Tibial nerve (tissue), 4 donors: ENCODE results near the gene PPA2. TPM values are rescaled to one million over a fixed set of nuclear protein-coding genes. Genes with fewer than 3 reads are reported as not detected.

Source experiments
- DNase-seq, 2 donors: peaks; one replicate each; pipeline ENCODE4 v3.0.0-alpha.2; 2019; ENCODE audit warnings: low spot score in 2 of 2
- H3K27ac ChIP-seq, 4 donors: fragments of 200-600 bp; sonication (generic) in 3 of 4; one replicate each; pipeline ENCODE4 v1.5.1; 2017 to 2019; ENCODE audit warnings: mild to moderate bottlenecking in 1 of 4
- H3K27me3 ChIP-seq, 2 donors: fragments of 200-600 bp; sonication (generic) in 1 of 2; one replicate each; pipeline versions ENCODE4 v1.5.1 to v1.6.0; 2017 to 2019
- H3K36me3 ChIP-seq, 3 donors: fragments of 200-600 bp; sonication (generic); one replicate each; pipeline ENCODE4 v1.5.1; 2018 to 2019
- H3K4me1 ChIP-seq, 4 donors: fragments of 200-600 bp; sonication (generic) in 3 of 4; one replicate each; pipeline ENCODE4 v1.5.1; 2017 to 2019
- H3K4me3 ChIP-seq, 4 donors: fragments of 200-600 bp; sonication (generic) in 3 of 4; one replicate each; pipeline ENCODE4 v1.5.1; 2017 to 2019; ENCODE audit warnings: mild to moderate bottlenecking in 1 of 4, moderate library complexity in 1 of 4
- H3K9me3 ChIP-seq, 4 donors: fragments of 200-600 bp; sonication (generic) in 3 of 4; one replicate each; pipeline ENCODE4 v1.5.1; 2017 to 2019
- CTCF ChIP-seq, 5 experiments: fragments of 200-600 bp in 3 of 5; fragments of 450-650 bp in 2 of 5; sonication (generic) in 3 of 5; IDR thresholded peaks; one replicate each; pipeline ENCODE4 v1.5.1; 2016 to 2019; ENCODE audit warnings: antibody characterized with exemption in 5 of 5, mild to moderate bottlenecking in 3 of 5, moderate library complexity in 2 of 5
- EP300 ChIP-seq, 2 donors: sonication (generic); formaldehyde crosslinking; IDR thresholded peaks; one replicate each; pipeline ENCODE4 v1.6.1; 2017; ENCODE audit warnings: antibody characterized with exemption in 2 of 2, mild to moderate bottlenecking in 1 of 2
- POLR2A ChIP-seq, 2 donors: fragments of 450-650 bp; IDR thresholded peaks; one replicate each; pipeline ENCODE4 v1.6.1; 2017; ENCODE audit warnings: antibody characterized with exemption in 2 of 2, mild to moderate bottlenecking in 2 of 2, moderate library complexity in 2 of 2
- WGBS, 2 donors: methylation state at CpG; one replicate each; pipeline ENCODE4 v1.1.5; 2018; 5-methylcytosine and 5-hydroxymethylcytosine counted together
- total RNA-seq, 4 donors: library from RNA; depleted of rRNA; stranded (reverse); fragments of >200 nt; gene quantifications; one replicate each; pipeline ENCODE4 v1.1.0, GENCODE V29; 2016

The PPA2 gene
- total RNA-seq, 4 donors from 2014 or later: 69.9 to 106 (median 84.7) TPM

- Histone ChIP-seq H3K27ac (no peak overlapping the region), H3K36me3 (peaks cover 0 to 20% (median 0%) of the 10 kb centered on the region in 3 donors), H3K27me3 (no peaks in the 10 kb centered on the region), H3K9me3 (no peaks in the 10 kb centered on the region), H3K4me1 (peaks cover 0 to 10% (median 0%) of the 10 kb centered on the region in 4 donors), H3K4me3 (no peak overlapping the region)
- 82 to 91% methylated on average over 2 of the region's 2 CpGs for WGBS, 2 donors
- TF ChIP-seq POLR2A (IDR thresholded peaks at IDR 0.05) (no peak), EP300 (IDR thresholded peaks at IDR 0.05) (no peak), CTCF (IDR thresholded peaks at IDR 0.05) (no peak)
- DNase-seq: no peak
Measured at GRCh38 chr4:105455998-105456397, 17.9 kb downstream of the PPA2 start.

DNA sequence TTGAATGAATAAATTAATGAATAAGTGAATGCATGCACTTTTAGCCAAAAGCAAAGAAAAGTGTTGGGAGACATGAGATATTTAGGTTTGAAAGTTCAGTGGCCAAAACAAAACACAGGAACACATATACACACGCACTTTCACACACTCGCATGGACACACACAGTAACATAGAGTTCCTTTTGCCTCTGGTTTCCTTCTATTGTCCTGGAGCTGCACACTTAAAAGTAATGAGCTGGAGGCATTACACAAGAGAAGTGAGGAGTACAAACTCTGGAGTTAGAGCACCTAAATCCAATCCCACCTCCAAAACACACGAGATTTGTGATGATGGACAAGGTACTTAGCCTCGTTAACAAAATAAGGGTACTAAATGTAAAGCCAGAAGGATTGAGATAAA lies 18.7 kb downstream of the PPA2 start:
- Histone ChIP-seq H3K4me1 (peaks cover 0 to 4% (median 0%) of the 10 kb centered on the region in 4 donors), H3K9me3 (no peaks in the 10 kb centered on the region), H3K36me3 (peaks cover 0 to 20% (median 0%) of the 10 kb centered on the region in 3 donors), H3K27ac (no peak overlapping the region), H3K27me3 (no peaks in the 10 kb centered on the region), H3K4me3 (no peak overlapping the region)
- TF ChIP-seq EP300 (IDR thresholded peaks at IDR 0.05) (no peak), POLR2A (IDR thresholded peaks at IDR 0.05) (no peak), CTCF (IDR thresholded peaks at IDR 0.05) (no peak)
- 83 to 93% methylated on average over 4 of the region's 4 CpGs for WGBS, 2 donors
- DNase-seq: no peak

DNA sequence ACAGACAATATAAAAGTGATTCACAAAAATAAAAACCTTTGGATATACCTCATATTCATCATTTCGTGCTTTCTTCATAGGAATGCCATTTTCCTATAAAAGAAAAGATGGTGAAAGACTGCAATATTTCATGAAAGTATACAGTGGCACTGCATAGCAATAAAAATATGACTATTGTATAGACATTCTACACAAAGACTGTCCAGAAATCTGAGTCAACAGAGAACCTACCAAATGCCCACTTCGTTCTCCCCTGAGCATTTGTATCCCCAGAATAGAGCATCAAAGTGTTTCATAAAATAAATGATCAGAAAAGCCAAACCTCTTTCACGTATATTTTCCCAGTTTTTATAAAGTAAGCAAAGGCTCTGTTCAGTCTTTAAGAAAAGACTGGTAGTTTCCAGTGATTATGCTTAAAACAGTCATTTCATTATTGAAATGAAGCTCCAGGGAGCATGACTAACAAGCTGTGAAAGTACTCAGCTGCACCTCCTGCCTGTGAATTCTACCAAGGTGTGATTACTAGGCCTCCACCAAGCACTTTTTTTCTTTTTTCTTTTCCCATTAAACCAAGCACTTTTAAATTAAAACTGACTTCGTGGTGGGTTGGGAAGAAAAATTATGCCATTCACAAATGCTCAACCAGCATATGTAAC lies 20.2 kb downstream of the PPA2 start:
- peaks cover 0 to 3% (median 0%) of the 10 kb centered on the region in 4 donors for H3K4me1 ChIP-seq
- peaks cover 0 to 29% (median 0%) of the 10 kb centered on the region in 3 donors for H3K36me3 ChIP-seq
- TF ChIP-seq CTCF (IDR thresholded peaks at IDR 0.05) (no peak), POLR2A (IDR thresholded peaks at IDR 0.05) (no peak), EP300 (IDR thresholded peaks at IDR 0.05) (no peak)
- 70 to 75% methylated on average over 4 of the region's 4 CpGs for WGBS, 2 donors
- no peaks in the 10 kb centered on the region for H3K9me3 ChIP-seq
- no peak for DNase-seq
- H3K27me3 ChIP-seq: no peaks in the 10 kb centered on the region
- no peak overlapping the region for H3K4me3 ChIP-seq
- H3K27ac ChIP-seq: no peak overlapping the region

- Histone ChIP-seq H3K9me3 (no peaks in the 10 kb centered on the region), H3K4me1 (no peaks in the 10 kb centered on the region), H3K4me3 (no peak overlapping the region), H3K27me3 (no peaks in the 10 kb centered on the region), H3K27ac (no peak overlapping the region), H3K36me3 (peaks cover 0 to 35% (median 0%) of the 10 kb centered on the region in 3 donors)
- TF ChIP-seq POLR2A (IDR thresholded peaks at IDR 0.05) (no peak), CTCF (IDR thresholded peaks at IDR 0.05) (no peak), EP300 (IDR thresholded peaks at IDR 0.05) (no peak)
- no peak for DNase-seq
- WGBS, 2 donors: 84 to 93% methylated on average over 2 of the region's 2 CpGs
Measured at GRCh38 chr4:105451346-105451745, 22.5 kb downstream of the PPA2 start.

DNA sequence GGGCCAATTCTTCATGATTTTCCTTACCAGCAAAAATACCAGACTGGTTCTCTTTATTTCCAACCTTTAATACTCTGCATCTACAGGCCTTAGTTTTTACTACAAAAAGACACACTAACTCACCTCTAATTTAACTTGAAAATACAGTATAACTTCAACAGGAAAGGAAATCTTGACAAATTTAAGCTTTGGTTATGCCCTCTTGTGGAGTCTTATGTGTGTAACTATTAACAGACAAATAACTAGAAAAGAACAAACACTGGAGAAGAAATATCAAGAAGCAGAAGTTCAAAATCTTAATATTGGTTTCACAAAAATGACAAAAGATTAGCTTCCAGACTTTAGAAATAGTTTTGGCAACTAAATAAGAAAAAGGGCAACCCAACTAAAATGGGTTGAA lies 33.0 kb downstream of the PPA2 start:
- H3K36me3 ChIP-seq: peaks cover 0 to 85% (median 6%) of the 10 kb centered on the region in 3 donors
- TF ChIP-seq POLR2A (IDR thresholded peaks at IDR 0.05) (no peak), CTCF (IDR thresholded peaks at IDR 0.05) (no peak), EP300 (IDR thresholded peaks at IDR 0.05) (no peak)

More for the DNA sequence above, 33.0 kb downstream of the PPA2 start:
- peaks cover 0 to 12% (median 0%) of the 10 kb centered on the region in 4 donors for H3K9me3 ChIP-seq
- H3K4me1 ChIP-seq: no peaks in the 10 kb centered on the region
- no peaks in the 10 kb centered on the region for H3K27me3 ChIP-seq
- DNase-seq: no peak
- H3K27ac ChIP-seq: no peak overlapping the region
- H3K4me3 ChIP-seq: no peak overlapping the region
